SK-N-SH (cell line): Measurements from ENCODE around the gene GALNT1.

Experiments
- CTCF ChIP-seq: fragments of 200-600 bp; sonication (generic); IDR thresholded peaks from 2 replicates; pipeline ENCODE4 v1.6.1; 2017; ENCODE audit warnings: antibody characterized with exemption, mild to moderate bottlenecking, moderate library complexity
- EP300 ChIP-seq, 2 experiments: IDR thresholded peaks; 2 replicates each; pipeline versions ENCODE4 v1.4.0 to v1.6.1; 2012; ENCODE audit warnings: borderline replicate concordance in 1 of 2, low read depth in 1 of 2, low read length in 1 of 2
- EZH2phosphoT487 ChIP-seq: fragments of 200-600 bp; sonication (generic); IDR thresholded peaks from 2 replicates; pipeline ENCODE4 v1.6.1; 2017; ENCODE audit warnings: low read depth, mixed run types, mild to moderate bottlenecking, antibody characterized with exemption, moderate library complexity, borderline replicate concordance
- FOXJ3 ChIP-seq: sonication (generic); formaldehyde crosslinking; IDR thresholded peaks from 2 replicates; pipeline ENCODE4 v1.5.1; 2020; ENCODE audit warnings: mild to moderate bottlenecking, missing genetic modification reagents
- GATA2 ChIP-seq: sonication (generic); formaldehyde crosslinking; IDR thresholded peaks from 2 replicates; pipeline ENCODE4 v1.5.0; 2020; ENCODE audit warnings: mild to moderate bottlenecking, missing genetic modification reagents
- JUND ChIP-seq: IDR thresholded peaks from 2 replicates; pipeline ENCODE4 v1.4.0; 2012
- MEF2A ChIP-seq: IDR thresholded peaks from 2 replicates; pipeline ENCODE4 v1.4.0; 2012; ENCODE audit warnings: low read depth, borderline replicate concordance
- REST ChIP-seq: IDR thresholded peaks from 2 replicates; pipeline ENCODE4 v1.6.1; 2012; ENCODE audit warnings: mild to moderate bottlenecking, low read depth, low read length, moderate library complexity
- TEAD4 ChIP-seq: IDR thresholded peaks from 2 replicates; pipeline ENCODE4 v1.4.0; 2012; ENCODE audit warnings: mild to moderate bottlenecking, borderline replicate concordance; ENCODE audit not compliant: insufficient read depth
- USF1 ChIP-seq: IDR thresholded peaks from 2 replicates; pipeline ENCODE4 v1.4.0; 2012; ENCODE audit warnings: low read depth, borderline replicate concordance
- TF ChIP-seq, protein P1 (sequence below): IDR thresholded peaks from 2 replicates; pipeline ENCODE4 v1.4.0; 2012; ENCODE audit warnings: low read depth

GRCh38 chr18:35559867-35560266, 21.7 kb upstream of the GALNT1 start:
- TF ChIP-seq EZH2phosphoT487 (no peak), GATA2 (no peak), TEAD4 (no peak), USF1 (no peak), MEF2A (no peak), REST (no peak), JUND (no peak), FOXJ3 (no peak), CTCF (no peak), EP300 (IDR thresholded peaks at IDR 0.05; ENCODE audit: borderline replicate concordance in 1 of 2, low read depth in 1 of 2, low read length in 1 of 2) (no peak)
- TF ChIP-seq, protein P1, sequence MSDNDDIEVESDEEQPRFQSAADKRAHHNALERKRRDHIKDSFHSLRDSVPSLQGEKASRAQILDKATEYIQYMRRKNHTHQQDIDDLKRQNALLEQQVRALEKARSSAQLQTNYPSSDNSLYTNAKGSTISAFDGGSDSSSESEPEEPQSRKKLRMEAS, result no peak
